ENCODE results near the gene NT5E. TPM values are rescaled to one million over a fixed set of nuclear protein-coding genes. Genes with fewer than 3 reads are reported as not detected.

Gene NT5E
- total and polyA plus RNA-seq, 4 donors: 13.5 to 51.5 (median 34.1) TPM

DNA sequence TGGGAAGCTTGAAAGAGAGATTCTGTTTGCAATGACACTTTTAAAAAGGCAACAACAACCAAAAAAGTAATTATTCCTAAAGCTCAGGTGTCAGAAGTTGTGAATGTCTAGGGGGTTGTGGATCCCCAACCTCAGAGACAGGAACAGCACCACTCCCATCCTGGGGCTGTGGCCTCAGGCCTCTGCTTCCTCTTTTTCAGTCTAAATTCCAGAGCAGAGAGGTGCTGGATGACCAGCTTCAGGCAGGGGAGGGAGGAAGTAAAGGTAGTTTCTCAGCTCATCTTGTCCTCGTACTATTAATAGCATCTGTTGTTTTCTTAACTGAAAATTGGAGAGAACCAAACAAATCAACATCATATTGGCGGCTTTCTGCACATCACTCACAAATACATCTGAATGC, 8.3 kb downstream of the NT5E start:
- Histone ChIP-seq H3K36me3 (ENCODE audit: control insufficient read depth in 4 of 4, insufficient read depth in 3 of 4, low read depth in 1 of 4, low read length in 3 of 4) (peaks cover 0 to 3% (median 0%) of the 10 kb centered on the region in 4 donors), H3K4me3 (ENCODE audit: low read depth in 1 of 3, low read length in 3 of 3) (no peak overlapping the region), H3K27ac (ENCODE audit: low read depth in 1 of 2, low read length in 2 of 2) (no peak overlapping the region), H3K9ac (ENCODE audit: low read depth in 1 of 2, low read length in 2 of 2) (no peak overlapping the region), H3K4me1 (ENCODE audit: control insufficient read depth in 4 of 4, insufficient read depth in 4 of 4, low read length in 3 of 4) (peaks cover 16 to 60% (median 43%) of the 10 kb centered on the region in 4 donors), H3K9me3 (ENCODE audit: control insufficient read depth in 4 of 4, low read length in 3 of 4) (no peaks in the 10 kb centered on the region), H3K27me3 (ENCODE audit: control insufficient read depth in 4 of 4, insufficient read depth in 4 of 4, low read length in 3 of 4) (no peaks in the 10 kb centered on the region)
- 46% methylated on average over 2 of the region's 2 CpGs for WGBS
- TF ChIP-seq YY1 (IDR thresholded peaks at IDR 0.05): no peak
- no peak for TF ChIP-seq NR2F2 (IDR thresholded peaks at IDR 0.05)
- TF ChIP-seq RAD21 (IDR thresholded peaks at IDR 0.05): no peak
- TF ChIP-seq, protein P1, sequence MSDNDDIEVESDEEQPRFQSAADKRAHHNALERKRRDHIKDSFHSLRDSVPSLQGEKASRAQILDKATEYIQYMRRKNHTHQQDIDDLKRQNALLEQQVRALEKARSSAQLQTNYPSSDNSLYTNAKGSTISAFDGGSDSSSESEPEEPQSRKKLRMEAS (IDR thresholded peaks at IDR 0.05): no peak
- TF ChIP-seq SP1 (IDR thresholded peaks at IDR 0.05): no peak
- TF ChIP-seq, protein P2, sequence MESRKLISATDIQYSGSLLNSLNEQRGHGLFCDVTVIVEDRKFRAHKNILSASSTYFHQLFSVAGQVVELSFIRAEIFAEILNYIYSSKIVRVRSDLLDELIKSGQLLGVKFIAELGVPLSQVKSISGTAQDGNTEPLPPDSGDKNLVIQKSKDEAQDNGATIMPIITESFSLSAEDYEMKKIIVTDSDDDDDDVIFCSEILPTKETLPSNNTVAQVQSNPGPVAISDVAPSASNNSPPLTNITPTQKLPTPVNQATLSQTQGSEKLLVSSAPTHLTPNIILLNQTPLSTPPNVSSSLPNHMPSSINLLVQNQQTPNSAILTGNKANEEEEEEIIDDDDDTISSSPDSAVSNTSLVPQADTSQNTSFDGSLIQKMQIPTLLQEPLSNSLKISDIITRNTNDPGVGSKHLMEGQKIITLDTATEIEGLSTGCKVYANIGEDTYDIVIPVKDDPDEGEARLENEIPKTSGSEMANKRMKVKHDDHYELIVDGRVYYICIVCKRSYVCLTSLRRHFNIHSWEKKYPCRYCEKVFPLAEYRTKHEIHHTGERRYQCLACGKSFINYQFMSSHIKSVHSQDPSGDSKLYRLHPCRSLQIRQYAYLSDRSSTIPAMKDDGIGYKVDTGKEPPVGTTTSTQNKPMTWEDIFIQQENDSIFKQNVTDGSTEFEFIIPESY (IDR thresholded peaks at IDR 0.05): no peak
- TF ChIP-seq, protein P3, sequence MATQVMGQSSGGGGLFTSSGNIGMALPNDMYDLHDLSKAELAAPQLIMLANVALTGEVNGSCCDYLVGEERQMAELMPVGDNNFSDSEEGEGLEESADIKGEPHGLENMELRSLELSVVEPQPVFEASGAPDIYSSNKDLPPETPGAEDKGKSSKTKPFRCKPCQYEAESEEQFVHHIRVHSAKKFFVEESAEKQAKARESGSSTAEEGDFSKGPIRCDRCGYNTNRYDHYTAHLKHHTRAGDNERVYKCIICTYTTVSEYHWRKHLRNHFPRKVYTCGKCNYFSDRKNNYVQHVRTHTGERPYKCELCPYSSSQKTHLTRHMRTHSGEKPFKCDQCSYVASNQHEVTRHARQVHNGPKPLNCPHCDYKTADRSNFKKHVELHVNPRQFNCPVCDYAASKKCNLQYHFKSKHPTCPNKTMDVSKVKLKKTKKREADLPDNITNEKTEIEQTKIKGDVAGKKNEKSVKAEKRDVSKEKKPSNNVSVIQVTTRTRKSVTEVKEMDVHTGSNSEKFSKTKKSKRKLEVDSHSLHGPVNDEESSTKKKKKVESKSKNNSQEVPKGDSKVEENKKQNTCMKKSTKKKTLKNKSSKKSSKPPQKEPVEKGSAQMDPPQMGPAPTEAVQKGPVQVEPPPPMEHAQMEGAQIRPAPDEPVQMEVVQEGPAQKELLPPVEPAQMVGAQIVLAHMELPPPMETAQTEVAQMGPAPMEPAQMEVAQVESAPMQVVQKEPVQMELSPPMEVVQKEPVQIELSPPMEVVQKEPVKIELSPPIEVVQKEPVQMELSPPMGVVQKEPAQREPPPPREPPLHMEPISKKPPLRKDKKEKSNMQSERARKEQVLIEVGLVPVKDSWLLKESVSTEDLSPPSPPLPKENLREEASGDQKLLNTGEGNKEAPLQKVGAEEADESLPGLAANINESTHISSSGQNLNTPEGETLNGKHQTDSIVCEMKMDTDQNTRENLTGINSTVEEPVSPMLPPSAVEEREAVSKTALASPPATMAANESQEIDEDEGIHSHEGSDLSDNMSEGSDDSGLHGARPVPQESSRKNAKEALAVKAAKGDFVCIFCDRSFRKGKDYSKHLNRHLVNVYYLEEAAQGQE (IDR thresholded peaks at IDR 0.05): no peak
- no peak for TF ChIP-seq HNF4A (conservative IDR thresholded peaks at IDR 0.05)
- TF ChIP-seq FOXA1 (IDR thresholded peaks at IDR 0.05): no peak
- TF ChIP-seq, protein P4, sequence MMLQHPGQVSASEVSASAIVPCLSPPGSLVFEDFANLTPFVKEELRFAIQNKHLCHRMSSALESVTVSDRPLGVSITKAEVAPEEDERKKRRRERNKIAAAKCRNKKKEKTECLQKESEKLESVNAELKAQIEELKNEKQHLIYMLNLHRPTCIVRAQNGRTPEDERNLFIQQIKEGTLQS (IDR thresholded peaks at IDR 0.05): no peak
- no peak for TF ChIP-seq RXRA (IDR thresholded peaks at IDR 0.05)
- TF ChIP-seq GABPA (IDR thresholded peaks at IDR 0.05 in 1 of 2, conservative IDR thresholded peaks at IDR 0.05 in 1 of 2): no peak
- TF ChIP-seq TAF1 (conservative IDR thresholded peaks at IDR 0.05): no peak
- DNase-seq (ENCODE audit: low spot score): no peak

DNA sequence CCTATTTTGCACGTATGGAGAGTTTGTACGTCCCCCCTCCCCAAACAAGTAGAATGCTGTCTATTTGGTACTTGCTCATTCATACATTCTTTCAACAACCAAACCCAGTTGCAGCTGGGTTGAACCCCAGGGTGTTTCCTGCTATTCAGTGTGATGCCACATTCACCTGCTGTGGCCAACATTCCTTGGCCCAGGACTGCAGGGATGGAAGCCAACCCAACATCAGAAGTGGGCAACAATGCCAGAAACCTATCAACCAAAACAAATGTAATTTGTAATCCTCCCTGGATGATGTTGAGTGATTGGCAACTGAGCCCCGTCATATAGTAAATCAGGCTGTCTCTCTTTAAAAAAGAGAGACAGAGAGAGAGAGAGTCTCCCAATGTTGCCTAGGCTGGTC, 8.9 kb downstream of the NT5E start:
- Histone ChIP-seq H3K4me1 (ENCODE audit: control insufficient read depth in 4 of 4, insufficient read depth in 4 of 4, low read length in 3 of 4) (peaks cover 11 to 60% (median 43%) of the 10 kb centered on the region in 4 donors), H3K27ac (ENCODE audit: low read depth in 1 of 2, low read length in 2 of 2) (no peak overlapping the region)
- DNase-seq (ENCODE audit: low spot score): no peak
- TF ChIP-seq, protein P4 (IDR thresholded peaks at IDR 0.05): no peak
- TF ChIP-seq RXRA (IDR thresholded peaks at IDR 0.05) (no peak), RAD21 (IDR thresholded peaks at IDR 0.05) (no peak), FOXA1 (IDR thresholded peaks at IDR 0.05) (no peak), NR2F2 (IDR thresholded peaks at IDR 0.05) (no peak), YY1 (IDR thresholded peaks at IDR 0.05) (no peak), HNF4G (IDR thresholded peaks at IDR 0.05) (no peak), JUND (IDR thresholded peaks at IDR 0.05) (no peak), EGR1 (IDR thresholded peaks at IDR 0.05; ENCODE audit: low read depth in 2 of 2) (no peak), TAF1 (conservative IDR thresholded peaks at IDR 0.05) (no peak), FOXA2 (IDR thresholded peaks at IDR 0.05) (no peak)
- TF ChIP-seq, protein P3 (IDR thresholded peaks at IDR 0.05): no peak
- TF ChIP-seq, protein P1 (IDR thresholded peaks at IDR 0.05): no peak
- TF ChIP-seq, protein P5, sequence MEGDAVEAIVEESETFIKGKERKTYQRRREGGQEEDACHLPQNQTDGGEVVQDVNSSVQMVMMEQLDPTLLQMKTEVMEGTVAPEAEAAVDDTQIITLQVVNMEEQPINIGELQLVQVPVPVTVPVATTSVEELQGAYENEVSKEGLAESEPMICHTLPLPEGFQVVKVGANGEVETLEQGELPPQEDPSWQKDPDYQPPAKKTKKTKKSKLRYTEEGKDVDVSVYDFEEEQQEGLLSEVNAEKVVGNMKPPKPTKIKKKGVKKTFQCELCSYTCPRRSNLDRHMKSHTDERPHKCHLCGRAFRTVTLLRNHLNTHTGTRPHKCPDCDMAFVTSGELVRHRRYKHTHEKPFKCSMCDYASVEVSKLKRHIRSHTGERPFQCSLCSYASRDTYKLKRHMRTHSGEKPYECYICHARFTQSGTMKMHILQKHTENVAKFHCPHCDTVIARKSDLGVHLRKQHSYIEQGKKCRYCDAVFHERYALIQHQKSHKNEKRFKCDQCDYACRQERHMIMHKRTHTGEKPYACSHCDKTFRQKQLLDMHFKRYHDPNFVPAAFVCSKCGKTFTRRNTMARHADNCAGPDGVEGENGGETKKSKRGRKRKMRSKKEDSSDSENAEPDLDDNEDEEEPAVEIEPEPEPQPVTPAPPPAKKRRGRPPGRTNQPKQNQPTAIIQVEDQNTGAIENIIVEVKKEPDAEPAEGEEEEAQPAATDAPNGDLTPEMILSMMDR (IDR thresholded peaks at IDR 0.05; ENCODE audit: low read depth, low read length, missing input control): no peak

More for the DNA sequence above, 8.9 kb downstream of the NT5E start:
- Histone ChIP-seq H3K27me3 (ENCODE audit: control insufficient read depth in 4 of 4, insufficient read depth in 4 of 4, low read length in 3 of 4) (no peaks in the 10 kb centered on the region), H3K9me3 (ENCODE audit: control insufficient read depth in 4 of 4, low read length in 3 of 4) (no peaks in the 10 kb centered on the region), H3K9ac (ENCODE audit: low read depth in 1 of 2, low read length in 2 of 2) (no peak overlapping the region), H3K4me3 (ENCODE audit: low read depth in 1 of 3, low read length in 3 of 3) (no peak overlapping the region), H3K36me3 (ENCODE audit: control insufficient read depth in 4 of 4, insufficient read depth in 3 of 4, low read depth in 1 of 4, low read length in 3 of 4) (peaks cover 0 to 3% (median 0%) of the 10 kb centered on the region in 4 donors)
- WGBS: 75% methylated on average over 3 of the region's 3 CpGs
